HG03432 (cell line): ENCODE results near the gene AXIN2.
"Not testable (repeated sequence)": the region's sequence is repeated elsewhere in the genome, so short reads cannot be mapped to it uniquely, and the experiment has no call there.

Source experiments
- ATAC-seq: cut with Tn5 transposase; IDR thresholded peaks from one replicate; pipeline ENCODE4 v1.9.1; 2021; ENCODE audit warnings: mild to moderate bottlenecking, moderate library complexity; ENCODE audit not compliant: unreplicated experiment

Gene AXIN2

DNA sequence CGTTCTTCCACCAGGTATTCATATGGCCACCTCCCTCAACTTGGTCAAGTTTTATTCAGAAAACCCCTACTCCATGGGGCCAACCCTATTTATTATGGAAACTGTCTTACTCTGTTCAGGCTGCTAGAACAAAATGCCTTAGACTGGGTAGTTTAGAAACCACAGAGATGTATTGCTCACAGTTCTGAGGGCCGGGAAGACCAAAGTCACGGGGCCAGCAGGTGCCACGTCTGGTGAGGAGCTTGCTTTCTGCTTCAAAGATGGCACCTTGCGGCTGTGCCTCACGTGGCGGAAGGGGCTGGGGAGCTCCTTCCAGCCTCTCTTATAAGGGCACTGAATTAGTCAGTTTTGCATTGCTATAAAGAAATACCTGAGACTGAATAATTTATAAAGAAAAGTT, 74.3 kb downstream of the AXIN2 start:
- ATAC-seq = no peak

DNA sequence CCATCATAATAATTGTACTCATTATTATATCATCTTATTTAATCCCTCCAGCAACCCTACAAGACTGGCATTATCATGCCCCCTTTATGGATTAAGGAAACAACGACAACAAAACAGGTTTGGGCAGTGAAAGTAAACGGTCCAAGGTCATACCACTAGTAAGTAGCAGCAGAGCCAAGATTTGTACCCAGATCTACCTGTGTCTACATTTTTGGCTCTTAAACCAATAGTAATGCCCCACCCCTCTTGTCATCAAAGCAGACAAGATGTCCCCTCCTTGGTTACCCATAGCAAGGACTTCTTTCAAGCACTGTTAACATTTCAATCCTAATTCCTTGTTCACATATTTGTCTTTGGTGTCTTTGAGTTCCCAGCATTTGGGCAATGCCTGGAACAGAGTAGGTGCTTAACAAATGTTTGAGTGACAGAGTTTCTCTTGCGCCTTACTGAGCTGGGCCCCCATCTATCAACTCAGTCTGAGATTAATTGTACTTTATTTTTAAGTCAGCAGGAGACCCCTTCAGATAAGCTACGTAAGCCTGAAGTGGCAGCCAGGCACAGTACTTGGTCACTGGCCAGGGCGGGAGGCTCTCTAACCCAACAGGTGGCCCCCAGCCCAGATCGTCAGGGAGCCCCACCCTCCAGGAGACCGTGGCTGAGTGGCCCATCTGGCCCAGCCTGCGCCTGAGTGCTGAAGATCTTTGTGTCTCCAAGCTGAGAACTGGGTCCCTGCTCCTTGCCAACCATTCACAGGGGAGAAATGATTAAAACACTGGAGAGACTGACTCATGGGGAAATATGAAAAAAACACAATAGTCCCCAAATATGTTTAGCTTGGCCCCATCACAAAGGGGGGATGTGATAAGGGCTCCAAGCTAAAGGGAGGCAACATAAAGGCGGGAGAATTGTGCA, 75.8 kb downstream of the AXIN2 start:
- ATAC-seq = no peak

DNA sequence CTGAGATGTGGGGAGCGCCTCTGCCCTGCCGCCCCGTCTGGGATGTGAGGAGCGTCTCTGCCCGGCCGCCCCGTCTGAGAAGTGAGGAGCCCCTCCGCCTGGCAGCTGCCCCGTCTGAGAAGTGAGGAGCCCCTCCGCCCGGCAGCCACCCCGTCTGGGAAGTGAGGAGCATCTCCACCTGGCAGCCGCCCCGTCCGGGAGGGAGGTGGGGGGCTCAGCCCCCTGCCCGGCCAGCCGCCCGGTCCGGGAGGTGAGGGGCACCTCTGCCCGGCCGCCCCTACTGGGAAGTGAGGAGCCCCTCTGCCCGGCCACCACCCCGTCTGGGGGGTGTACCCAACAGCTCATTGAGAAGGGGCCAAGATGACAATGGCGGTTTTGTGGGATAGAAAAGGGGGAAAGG, 77.0 kb downstream of the AXIN2 start:
- not testable (repeated sequence) for ATAC-seq

DNA sequence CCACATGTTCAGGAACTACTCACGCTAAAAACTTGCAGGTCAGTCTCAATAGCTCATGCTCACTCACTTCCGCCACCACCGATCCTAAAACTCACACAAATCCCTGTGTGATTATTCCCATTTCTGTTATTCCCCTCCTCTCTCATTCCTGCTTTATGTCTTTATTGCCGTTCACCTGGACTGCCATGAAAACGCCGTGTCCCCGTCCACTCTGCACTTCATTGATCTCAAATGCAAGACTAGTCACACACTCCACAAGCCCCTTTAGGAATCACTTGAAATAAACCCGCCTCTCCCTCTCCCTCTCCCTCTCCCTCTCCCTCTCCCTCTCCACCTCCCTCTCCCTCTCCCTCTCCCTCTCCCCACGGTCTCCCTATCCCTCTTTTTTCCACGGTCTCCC, 78.0 kb downstream of the AXIN2 start:
- no peak for ATAC-seq

DNA sequence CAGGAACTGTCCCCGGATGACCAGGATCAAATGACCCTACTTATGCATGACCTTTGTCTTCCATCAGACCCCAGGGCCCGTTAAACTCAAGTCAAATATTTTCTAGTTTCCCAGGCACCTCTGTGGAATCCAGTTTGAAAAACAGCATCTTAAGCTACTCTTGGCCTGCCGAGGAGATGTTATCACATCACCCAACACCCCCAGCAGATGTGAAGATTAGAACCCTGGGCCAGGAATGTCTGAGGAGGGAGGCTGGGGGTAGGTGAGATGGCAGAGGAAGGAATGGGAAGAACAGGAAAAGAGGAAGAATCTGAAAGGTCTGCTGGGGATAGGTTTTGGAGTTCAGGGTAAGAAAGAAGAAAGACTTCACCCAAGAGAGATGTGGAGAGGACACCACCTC, 79.2 kb downstream of the AXIN2 start:
- no peak for ATAC-seq

DNA sequence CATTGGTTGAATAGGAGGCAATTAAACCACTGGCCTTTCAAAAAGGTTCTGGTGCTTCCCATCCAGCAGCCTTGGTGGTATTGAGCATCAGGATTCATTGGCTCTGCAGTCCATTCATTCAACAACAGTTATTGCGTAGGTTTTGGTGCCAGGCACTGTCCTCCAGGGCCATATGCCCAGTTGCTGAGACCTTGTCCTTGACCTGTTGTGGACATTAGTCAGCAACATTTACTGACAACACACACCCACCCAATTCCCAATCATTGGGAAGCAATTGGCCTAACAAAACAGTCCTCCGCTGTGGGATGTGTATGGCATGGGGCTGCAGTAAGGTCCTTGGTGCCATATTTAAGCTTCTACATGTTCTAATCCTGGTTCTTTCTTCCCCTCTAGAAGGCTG, 82.2 kb downstream of the AXIN2 start:
- ATAC-seq = no peak
